ENCODE data around the gene CHI3L1.

DNA sequence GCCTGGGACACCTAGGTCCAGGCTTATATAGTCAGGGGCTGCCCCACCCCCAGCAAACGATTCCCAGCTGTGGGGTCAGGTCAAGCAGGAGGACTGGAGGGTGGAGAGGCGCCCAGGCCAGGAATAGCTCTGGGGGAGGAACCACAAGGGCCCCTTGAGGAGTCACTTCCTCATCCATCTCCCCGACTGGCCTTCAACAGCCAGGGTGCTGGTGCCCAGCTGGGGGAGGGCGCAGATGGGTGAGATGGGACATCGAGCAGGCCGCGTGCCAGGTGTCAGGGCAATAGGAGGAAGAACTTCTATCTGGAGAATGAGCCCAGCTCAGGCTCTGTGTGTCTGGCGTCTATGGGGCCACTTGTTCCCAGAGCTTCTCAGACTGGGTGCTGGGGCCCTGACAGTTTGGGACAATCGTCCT lies 10.7 kb downstream of the CHI3L1 start:
- TF ChIP-seq POLR2A (IDR thresholded peaks at IDR 0.05; ENCODE audit: low read depth) = no peak
- no peak for TF ChIP-seq CTCF (IDR thresholded peaks at IDR 0.05)

Data from esophagus muscularis mucosa (tissue), 3 donors.